Measurements from ENCODE around the gene TENT5C.
A peak's percentile ranks its signal among the peaks of the same experiment; 100 is the strongest.

Gene TENT5C

GRCh38 chr1:117565076-117565556 is 40.7 kb upstream of the TENT5C start:
- no peak for DNase-seq
- intact Hi-C loops (cut with DNase I; ENCODE audit: low total_unique reads) = no loop called here
- TF ChIP-seq CTCF (IDR thresholded peaks at IDR 0.05) = no peak
- Histone ChIP-seq H3K4me1 (peaks cover 0 to 3% (median 0%) of the 10 kb centered on the region in 4 donors), H3K9me3 (no peaks in the 10 kb centered on the region), H3K27me3 (no peaks in the 10 kb centered on the region), H3K27ac (no peak overlapping the region), H3K36me3 (no peaks in the 10 kb centered on the region), H3K4me3 (no peak overlapping the region)

- H3K4me1 ChIP-seq = peaks cover 0 to 3% (median 0%) of the 10 kb centered on the region in 4 donors
- no peak overlapping the region for H3K27ac ChIP-seq
- H3K27me3 ChIP-seq = no peaks in the 10 kb centered on the region
- H3K4me3 ChIP-seq = no peak overlapping the region
- DNase-seq = peak in 1 of 2 donors; percentile 25
- no peaks in the 10 kb centered on the region for H3K9me3 ChIP-seq
- intact Hi-C loops (cut with DNase I; ENCODE audit: low total_unique reads) = no loop called here
- no peak for TF ChIP-seq CTCF (IDR thresholded peaks at IDR 0.05)
- no peaks in the 10 kb centered on the region for H3K36me3 ChIP-seq
Measured at GRCh38 chr1:117565745-117566455, 39.9 kb upstream of the TENT5C start.

GRCh38 chr1:117566556-117566955 is 39.3 kb upstream of the TENT5C start:
- Histone ChIP-seq H3K27me3 (no peaks in the 10 kb centered on the region), H3K4me3 (no peak overlapping the region), H3K36me3 (no peaks in the 10 kb centered on the region), H3K9me3 (no peaks in the 10 kb centered on the region), H3K27ac (no peak overlapping the region), H3K4me1 (peaks cover 0 to 3% (median 0%) of the 10 kb centered on the region in 4 donors)
- intact Hi-C loops (cut with DNase I; ENCODE audit: low total_unique reads) = no loop called here
- TF ChIP-seq CTCF (IDR thresholded peaks at IDR 0.05) = no peak
- DNase-seq = no peak

- peaks cover 0 to 3% (median 0%) of the 10 kb centered on the region in 4 donors for H3K4me1 ChIP-seq
- no peaks in the 10 kb centered on the region for H3K36me3 ChIP-seq
- DNase-seq = peak in 1 of 2 donors; percentile 53
- no peak overlapping the region for H3K27ac ChIP-seq
- intact Hi-C loops (cut with DNase I; ENCODE audit: low total_unique reads) = no loop called here
- no peak overlapping the region for H3K4me3 ChIP-seq
- H3K27me3 ChIP-seq = no peaks in the 10 kb centered on the region
- H3K9me3 ChIP-seq = no peaks in the 10 kb centered on the region
- TF ChIP-seq CTCF (IDR thresholded peaks at IDR 0.05) = no peak
Measured at GRCh38 chr1:117567435-117567834, 38.4 kb upstream of the TENT5C start.

DNA sequence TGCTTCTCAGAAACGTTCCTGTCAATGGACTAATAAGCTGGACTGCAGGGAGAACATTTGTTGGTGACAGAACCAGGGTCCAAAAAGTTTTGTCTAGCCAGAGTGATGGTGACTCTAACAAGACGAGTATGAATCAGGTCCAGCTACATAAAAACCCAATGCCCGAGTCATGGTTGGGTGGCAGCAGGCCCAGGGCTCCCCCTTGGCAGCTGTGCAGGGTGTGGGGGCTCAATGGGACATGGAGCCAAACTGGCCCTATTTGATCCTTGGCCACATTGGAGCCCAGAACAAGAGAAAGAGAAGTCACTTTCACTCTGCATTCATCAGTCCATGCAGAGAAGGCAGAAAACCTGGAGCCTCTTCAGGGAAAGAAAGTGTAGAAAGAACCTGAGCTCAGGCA is 37.9 kb upstream of the TENT5C start:
- no peak overlapping the region for H3K4me3 ChIP-seq
- intact Hi-C loops (cut with DNase I; ENCODE audit: low total_unique reads) = no loop called here
- no peaks in the 10 kb centered on the region for H3K27me3 ChIP-seq
- no peaks in the 10 kb centered on the region for H3K9me3 ChIP-seq
- DNase-seq = no peak
- no peak for TF ChIP-seq CTCF (IDR thresholded peaks at IDR 0.05)
- H3K27ac ChIP-seq = no peak overlapping the region
- H3K36me3 ChIP-seq = no peaks in the 10 kb centered on the region
- H3K4me1 ChIP-seq = peaks cover 0 to 3% (median 0%) of the 10 kb centered on the region in 4 donors

Data from tibial artery (tissue), 4 donors.